ENCODE data around the gene ASPRV1. TPM values are rescaled to one million over a fixed set of nuclear protein-coding genes. Genes with fewer than 3 reads are reported as not detected.
"Not testable (repeated sequence)": the region's sequence is repeated elsewhere in the genome, so short reads cannot be mapped to it uniquely, and the experiment has no call there.

The ASPRV1 gene
- polyA plus RNA-seq, 2 of the 4 experiments (the other 2 are of a cell fraction), result 0.36 TPM

DNA sequence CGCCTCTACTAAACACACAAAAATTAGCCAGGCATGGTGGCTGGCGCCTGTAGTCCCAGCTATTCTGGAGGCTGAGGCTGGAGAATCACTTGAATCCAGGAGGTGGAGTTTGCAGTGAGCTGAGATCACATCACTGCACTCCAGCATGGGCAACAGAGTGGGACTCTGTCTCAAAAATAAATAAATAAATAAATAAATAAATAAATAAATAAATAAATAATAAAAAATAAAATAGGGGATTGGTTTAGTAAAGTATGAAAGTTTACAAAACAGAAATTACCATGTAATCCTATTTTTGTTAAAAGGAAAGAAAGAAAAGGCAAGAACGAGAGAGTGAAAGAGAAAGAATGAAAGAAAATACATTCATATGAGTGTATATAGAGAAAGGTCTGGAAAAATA lies 10.8 kb downstream of the ASPRV1 start:
- CTCF ChIA-PET, result interaction anchor here (0.9 to 1.8 kb wide), 2 partner anchors 14 to 27 kb away, joined by 4 read pairs; no protein-coding TSS in a partner anchor
- H3K4me2 ChIP-seq; ATAC-seq; POLR2A ChIA-PET; H3K9me3 ChIP-seq; H3K4me3 ChIP-seq; DNase-seq (ENCODE audit: low read depth in 1 of 2, low spot score in 1 of 2); H3K27ac ChIP-seq; FAIRE-seq: not testable (repeated sequence)
- peaks cover 19% of the 10 kb centered on the region for H3K4me1 ChIP-seq
- whole genome bisulfite sequencing (ENCODE audit: missing lambda C conversion rate), result 82% methylated on average over 3 of the region's 3 CpGs
- peak; percentile 86 for TF ChIP-seq ZC3H11A (IDR thresholded peaks at IDR 0.05)

DNA sequence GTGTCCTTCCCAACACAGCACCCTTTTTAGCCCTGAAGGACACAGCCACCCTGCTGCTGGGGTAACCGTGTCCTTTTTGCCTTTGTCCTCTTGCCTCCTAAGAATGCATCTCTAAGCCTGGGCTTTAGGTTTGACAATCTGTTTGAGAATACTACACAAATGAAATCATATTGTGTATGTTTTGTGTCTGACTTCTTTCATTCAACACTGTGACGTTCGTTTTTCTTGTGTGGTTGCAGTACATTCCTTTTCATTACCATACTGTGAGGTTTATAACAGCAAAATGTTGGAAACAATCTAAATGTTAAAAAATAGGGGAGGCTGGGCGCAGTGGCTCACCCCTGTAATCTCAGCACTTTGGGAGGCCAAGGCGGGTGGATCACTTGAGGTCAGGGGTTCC lies 11.2 kb downstream of the ASPRV1 start:
- CTCF ChIA-PET, result no interaction called here
- WGBS (ENCODE audit: missing lambda C conversion rate), result 61% methylated on average over 5 of the region's 5 CpGs
- FAIRE-seq, result no peak

DNA sequence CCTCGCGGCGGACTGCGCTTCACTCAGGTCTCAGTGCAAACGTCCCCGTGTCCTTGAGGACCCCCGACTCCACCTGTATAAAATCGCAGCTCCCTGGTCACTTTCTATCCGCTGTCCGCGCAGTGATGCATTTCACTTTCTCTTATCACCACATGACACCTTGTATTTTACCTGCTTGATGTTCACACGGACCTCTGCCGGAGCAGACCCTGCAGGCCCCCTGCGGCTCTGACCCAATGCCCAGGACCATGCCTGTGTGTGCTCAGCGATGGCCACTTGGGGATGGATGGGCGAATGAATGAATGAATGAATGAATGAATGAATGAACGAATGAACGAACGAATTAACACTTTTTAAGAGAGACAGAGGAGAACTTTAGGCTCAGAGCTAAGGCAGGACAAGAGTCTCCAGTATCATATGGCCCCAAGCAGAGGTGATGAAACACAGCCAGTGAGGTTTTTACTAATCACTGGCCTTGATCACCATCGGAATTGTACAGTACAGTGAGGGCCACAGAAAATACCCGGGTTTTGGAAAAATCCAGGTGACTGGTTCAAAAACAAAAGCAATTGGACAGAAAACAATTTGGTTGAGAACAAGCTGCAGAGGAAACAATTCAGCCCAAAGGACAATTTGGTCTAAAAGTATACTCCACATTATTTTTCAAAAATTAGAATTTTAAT lies 12.3 kb downstream of the ASPRV1 start:
- H3K4me2 ChIP-seq, result no peak overlapping the region
- H3K4me3 ChIP-seq, result no peak overlapping the region
- DNase-seq (ENCODE audit: low read depth in 1 of 2, low spot score in 1 of 2) (no peak), FAIRE-seq (no peak), ATAC-seq (no peak)
- ChIA-PET CTCF (interaction anchor here (0.9 to 1.0 kb wide), 2 partner anchors 10 to 122 kb away, joined by 3 read pairs; no protein-coding TSS in a partner anchor), POLR2A (no interaction called here)
- no peaks in the 10 kb centered on the region for H3K9me3 ChIP-seq
- H3K27ac ChIP-seq, result no peak overlapping the region
- peaks cover 19% of the 10 kb centered on the region for H3K4me1 ChIP-seq
- WGBS (ENCODE audit: missing lambda C conversion rate), result 84% methylated on average over 18 of the region's 21 CpGs
- TF ChIP-seq MAFK (IDR thresholded peaks at IDR 0.05; ENCODE audit: partially characterized antibody) (no peak), CHD2 (IDR thresholded peaks at IDR 0.05; ENCODE audit: low read length, partially characterized antibody) (no peak), HEYL (CRISPR knock-in tag; IDR thresholded peaks at IDR 0.05) (no peak), SMC3 (IDR thresholded peaks at IDR 0.05) (no peak), JUNB (IDR thresholded peaks at IDR 0.05) (no peak), ZFP36 (IDR thresholded peaks at IDR 0.05; ENCODE audit: borderline replicate concordance, partially characterized antibody) (no peak), FOSB (CRISPR knock-in tag; IDR thresholded peaks at IDR 0.05) (no peak), CBX8 (IDR thresholded peaks at IDR 0.05) (no peak), ZSCAN20 (CRISPR knock-in tag; IDR thresholded peaks at IDR 0.05) (no peak), CEBPB (IDR thresholded peaks at IDR 0.05) (no peak), RCOR1 (IDR thresholded peaks at IDR 0.05; ENCODE audit: low read depth, low read length) (no peak), MAZ (IDR thresholded peaks at IDR 0.05; ENCODE audit: borderline replicate concordance, low read depth, low read length) (no peak)
- TF ChIP-seq, protein P1, sequence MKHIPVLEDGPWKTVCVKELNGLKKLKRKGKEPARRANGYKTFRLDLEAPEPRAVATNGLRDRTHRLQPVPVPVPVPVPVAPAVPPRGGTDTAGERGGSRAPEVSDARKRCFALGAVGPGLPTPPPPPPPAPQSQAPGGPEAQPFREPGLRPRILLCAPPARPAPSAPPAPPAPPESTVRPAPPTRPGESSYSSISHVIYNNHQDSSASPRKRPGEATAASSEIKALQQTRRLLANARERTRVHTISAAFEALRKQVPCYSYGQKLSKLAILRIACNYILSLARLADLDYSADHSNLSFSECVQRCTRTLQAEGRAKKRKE (CRISPR knock-in tag; IDR thresholded peaks at IDR 0.05; ENCODE audit: low read depth), result no peak
- TF ChIP-seq, protein P2, sequence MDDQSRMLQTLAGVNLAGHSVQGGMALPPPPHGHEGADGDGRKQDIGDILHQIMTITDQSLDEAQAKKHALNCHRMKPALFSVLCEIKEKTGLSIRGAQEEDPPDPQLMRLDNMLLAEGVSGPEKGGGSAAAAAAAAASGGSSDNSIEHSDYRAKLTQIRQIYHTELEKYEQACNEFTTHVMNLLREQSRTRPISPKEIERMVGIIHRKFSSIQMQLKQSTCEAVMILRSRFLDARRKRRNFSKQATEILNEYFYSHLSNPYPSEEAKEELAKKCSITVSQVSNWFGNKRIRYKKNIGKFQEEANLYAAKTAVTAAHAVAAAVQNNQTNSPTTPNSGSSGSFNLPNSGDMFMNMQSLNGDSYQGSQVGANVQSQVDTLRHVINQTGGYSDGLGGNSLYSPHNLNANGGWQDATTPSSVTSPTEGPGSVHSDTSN (IDR thresholded peaks at IDR 0.05), result no peak

More for the DNA sequence above, 11.2 kb downstream of the ASPRV1 start:
- DNase-seq (ENCODE audit: low read depth in 1 of 2, low spot score in 1 of 2) (no peak), ATAC-seq (no peak)
- H3K4me3 ChIP-seq, result no peak overlapping the region
- TF ChIP-seq, protein P3, sequence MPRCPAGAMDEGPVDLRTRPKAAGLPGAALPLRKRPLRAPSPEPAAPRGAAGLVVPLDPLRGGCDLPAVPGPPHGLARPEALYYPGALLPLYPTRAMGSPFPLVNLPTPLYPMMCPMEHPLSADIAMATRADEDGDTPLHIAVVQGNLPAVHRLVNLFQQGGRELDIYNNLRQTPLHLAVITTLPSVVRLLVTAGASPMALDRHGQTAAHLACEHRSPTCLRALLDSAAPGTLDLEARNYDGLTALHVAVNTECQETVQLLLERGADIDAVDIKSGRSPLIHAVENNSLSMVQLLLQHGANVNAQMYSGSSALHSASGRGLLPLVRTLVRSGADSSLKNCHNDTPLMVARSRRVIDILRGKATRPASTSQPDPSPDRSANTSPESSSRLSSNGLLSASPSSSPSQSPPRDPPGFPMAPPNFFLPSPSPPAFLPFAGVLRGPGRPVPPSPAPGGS (IDR thresholded peaks at IDR 0.05), result no peak
- TF ChIP-seq NPAS2 (CRISPR knock-in tag; IDR thresholded peaks at IDR 0.05; ENCODE audit: borderline replicate concordance) (no peak), FOXS1 (CRISPR knock-in tag; IDR thresholded peaks at IDR 0.05) (no peak), EP300 (IDR thresholded peaks at IDR 0.05) (no peak), ZC3H11A (IDR thresholded peaks at IDR 0.05) (no peak), FOSB (CRISPR knock-in tag; IDR thresholded peaks at IDR 0.05) (no peak), ZSCAN20 (CRISPR knock-in tag; IDR thresholded peaks at IDR 0.05) (no peak)
- TF ChIP-seq, protein P4, sequence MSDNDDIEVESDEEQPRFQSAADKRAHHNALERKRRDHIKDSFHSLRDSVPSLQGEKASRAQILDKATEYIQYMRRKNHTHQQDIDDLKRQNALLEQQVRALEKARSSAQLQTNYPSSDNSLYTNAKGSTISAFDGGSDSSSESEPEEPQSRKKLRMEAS (IDR thresholded peaks at IDR 0.05), result no peak
- TF ChIP-seq, protein P5, sequence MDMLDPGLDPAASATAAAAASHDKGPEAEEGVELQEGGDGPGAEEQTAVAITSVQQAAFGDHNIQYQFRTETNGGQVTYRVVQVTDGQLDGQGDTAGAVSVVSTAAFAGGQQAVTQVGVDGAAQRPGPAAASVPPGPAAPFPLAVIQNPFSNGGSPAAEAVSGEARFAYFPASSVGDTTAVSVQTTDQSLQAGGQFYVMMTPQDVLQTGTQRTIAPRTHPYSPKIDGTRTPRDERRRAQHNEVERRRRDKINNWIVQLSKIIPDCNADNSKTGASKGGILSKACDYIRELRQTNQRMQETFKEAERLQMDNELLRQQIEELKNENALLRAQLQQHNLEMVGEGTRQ (IDR thresholded peaks at IDR 0.05), result no peak
- TF ChIP-seq, protein P6, sequence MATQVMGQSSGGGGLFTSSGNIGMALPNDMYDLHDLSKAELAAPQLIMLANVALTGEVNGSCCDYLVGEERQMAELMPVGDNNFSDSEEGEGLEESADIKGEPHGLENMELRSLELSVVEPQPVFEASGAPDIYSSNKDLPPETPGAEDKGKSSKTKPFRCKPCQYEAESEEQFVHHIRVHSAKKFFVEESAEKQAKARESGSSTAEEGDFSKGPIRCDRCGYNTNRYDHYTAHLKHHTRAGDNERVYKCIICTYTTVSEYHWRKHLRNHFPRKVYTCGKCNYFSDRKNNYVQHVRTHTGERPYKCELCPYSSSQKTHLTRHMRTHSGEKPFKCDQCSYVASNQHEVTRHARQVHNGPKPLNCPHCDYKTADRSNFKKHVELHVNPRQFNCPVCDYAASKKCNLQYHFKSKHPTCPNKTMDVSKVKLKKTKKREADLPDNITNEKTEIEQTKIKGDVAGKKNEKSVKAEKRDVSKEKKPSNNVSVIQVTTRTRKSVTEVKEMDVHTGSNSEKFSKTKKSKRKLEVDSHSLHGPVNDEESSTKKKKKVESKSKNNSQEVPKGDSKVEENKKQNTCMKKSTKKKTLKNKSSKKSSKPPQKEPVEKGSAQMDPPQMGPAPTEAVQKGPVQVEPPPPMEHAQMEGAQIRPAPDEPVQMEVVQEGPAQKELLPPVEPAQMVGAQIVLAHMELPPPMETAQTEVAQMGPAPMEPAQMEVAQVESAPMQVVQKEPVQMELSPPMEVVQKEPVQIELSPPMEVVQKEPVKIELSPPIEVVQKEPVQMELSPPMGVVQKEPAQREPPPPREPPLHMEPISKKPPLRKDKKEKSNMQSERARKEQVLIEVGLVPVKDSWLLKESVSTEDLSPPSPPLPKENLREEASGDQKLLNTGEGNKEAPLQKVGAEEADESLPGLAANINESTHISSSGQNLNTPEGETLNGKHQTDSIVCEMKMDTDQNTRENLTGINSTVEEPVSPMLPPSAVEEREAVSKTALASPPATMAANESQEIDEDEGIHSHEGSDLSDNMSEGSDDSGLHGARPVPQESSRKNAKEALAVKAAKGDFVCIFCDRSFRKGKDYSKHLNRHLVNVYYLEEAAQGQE (IDR thresholded peaks at IDR 0.05), result no peak
- TF ChIP-seq, protein P1 (CRISPR knock-in tag; IDR thresholded peaks at IDR 0.05; ENCODE audit: low read depth), result no peak
- peaks cover 19% of the 10 kb centered on the region for H3K4me1 ChIP-seq
- POLR2A ChIA-PET, result no interaction called here
- H3K4me2 ChIP-seq, result no peak overlapping the region
- H3K9me3 ChIP-seq, result no peaks in the 10 kb centered on the region
- no peak overlapping the region for H3K27ac ChIP-seq
